Measurements from ENCODE around the gene WDR19.

WDR19 gene

DNA sequence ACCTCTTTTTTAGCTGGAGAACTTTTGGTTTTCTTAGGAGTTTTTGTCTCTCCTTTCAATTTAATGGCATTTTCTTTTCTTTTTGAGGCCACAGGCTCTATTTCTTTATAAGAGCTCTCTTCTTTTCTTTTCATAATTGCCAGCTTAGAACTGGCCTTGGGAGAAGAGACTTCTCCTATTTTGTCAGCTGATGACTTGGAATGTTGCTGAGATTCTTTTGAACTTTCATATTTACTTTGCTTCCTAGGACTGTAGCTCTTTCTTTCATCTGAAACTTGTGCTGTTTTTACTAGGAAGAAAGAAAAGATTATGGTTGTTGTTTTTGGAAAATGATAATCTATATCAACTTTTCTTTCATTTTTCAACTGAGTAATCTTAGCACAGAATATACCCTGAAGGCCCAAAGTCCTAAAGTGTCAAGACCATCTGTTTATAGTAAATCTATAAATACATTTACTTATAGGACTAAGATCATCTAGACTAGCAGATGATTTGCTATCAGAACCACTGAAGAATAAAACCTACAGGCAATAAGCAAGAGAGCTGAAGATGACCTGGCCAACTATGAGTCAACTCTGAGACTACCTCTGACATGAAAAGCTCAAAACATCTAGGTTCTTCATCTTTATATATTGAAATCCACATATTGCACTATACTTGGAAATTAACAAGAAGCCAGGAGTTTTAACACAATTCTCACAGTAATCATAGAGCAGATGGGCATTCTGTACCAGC, 138.2 kb downstream of the WDR19 start:
- TF ChIP-seq CTCF (IDR thresholded peaks at IDR 0.05; ENCODE audit: borderline replicate concordance, control extremely low read depth, extremely low read depth, insufficient read depth, missing control alignments), result no peak
- in situ Hi-C loops (cut with MboI; ENCODE audit: low sequenced_read_pairs, unreplicated experiment), result no loop called here
- no peak for DNase-seq (ENCODE audit: low spot score)

DNA sequence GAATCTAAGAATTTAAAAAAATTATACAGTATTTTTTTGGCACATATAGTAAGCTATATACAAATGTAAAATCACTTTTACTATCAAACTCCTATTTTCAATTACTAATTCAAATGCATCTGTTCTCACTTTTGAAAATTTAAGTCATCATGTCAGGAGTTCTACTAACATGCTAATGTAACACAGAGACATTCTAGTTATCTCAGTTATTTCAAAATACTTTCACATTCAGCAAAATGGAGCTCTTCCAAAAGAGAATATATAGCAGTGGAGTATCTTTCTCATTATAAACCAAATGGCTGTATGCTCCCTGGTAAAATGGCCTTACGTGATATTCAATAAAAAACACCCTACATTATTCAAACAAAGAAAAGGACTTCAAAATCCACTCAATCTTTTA, 141.5 kb downstream of the WDR19 start:
- DNase-seq (ENCODE audit: low spot score), result no peak
- in situ Hi-C loops (cut with MboI; ENCODE audit: low sequenced_read_pairs, unreplicated experiment), result no loop called here
- TF ChIP-seq CTCF (IDR thresholded peaks at IDR 0.05; ENCODE audit: borderline replicate concordance, control extremely low read depth, extremely low read depth, insufficient read depth, missing control alignments), result no peak

DNA sequence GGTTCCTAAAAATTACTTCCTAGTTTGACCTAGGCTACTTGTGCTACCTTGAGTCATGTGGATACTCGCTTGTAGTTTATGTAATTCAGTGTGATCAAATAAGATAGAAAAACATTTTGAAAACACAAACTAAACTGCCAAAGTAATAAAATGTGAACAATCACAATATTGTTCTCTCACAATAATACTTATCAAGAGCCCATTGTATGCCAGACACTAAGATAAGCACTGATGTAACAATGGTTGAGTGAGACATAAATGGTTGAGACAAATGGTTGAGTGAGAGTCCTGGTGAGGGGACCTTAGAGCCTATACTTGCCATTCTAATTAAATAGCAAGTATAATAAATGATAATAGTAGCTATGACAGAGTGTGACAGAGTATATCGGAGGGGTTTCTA, 142.1 kb downstream of the WDR19 start:
- no peak for DNase-seq (ENCODE audit: low spot score)
- TF ChIP-seq CTCF (IDR thresholded peaks at IDR 0.05; ENCODE audit: borderline replicate concordance, control extremely low read depth, extremely low read depth, insufficient read depth, missing control alignments), result no peak
- in situ Hi-C loops (cut with MboI; ENCODE audit: low sequenced_read_pairs, unreplicated experiment), result no loop called here

- DNase-seq (ENCODE audit: low spot score), result no peak
- in situ Hi-C loops (cut with MboI; ENCODE audit: low sequenced_read_pairs, unreplicated experiment), result no loop called here
- no peak for TF ChIP-seq CTCF (IDR thresholded peaks at IDR 0.05; ENCODE audit: borderline replicate concordance, control extremely low read depth, extremely low read depth, insufficient read depth, missing control alignments)
Measured at GRCh38 chr4:39324897-39325613, 142.7 kb downstream of the WDR19 start.

DNA sequence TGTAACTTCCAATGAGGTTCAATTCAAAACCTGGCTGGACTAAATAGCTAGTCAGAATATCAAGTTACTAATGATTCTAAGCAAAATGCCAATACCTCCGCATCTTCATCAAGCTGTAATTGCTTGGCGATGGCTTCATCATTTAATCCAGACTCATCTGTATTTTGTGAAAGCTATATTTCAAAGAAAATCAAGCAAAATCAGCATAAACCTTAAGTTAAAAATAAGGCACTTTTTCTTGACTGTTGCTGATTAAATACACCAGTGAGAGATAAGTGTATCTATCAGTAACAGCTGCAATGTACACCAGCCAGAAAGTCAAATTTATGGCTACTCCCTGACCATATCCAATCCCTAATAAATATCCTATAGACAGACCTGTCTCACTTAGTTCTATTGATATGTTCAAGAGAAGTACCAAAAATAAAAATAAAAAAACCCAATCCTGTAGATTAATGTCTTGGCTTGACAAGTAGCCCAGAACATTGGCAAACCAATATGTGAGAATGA, 144.2 kb downstream of the WDR19 start:
- in situ Hi-C loops (cut with MboI; ENCODE audit: low sequenced_read_pairs, unreplicated experiment), result no loop called here
- DNase-seq (ENCODE audit: low spot score), result no peak
- TF ChIP-seq CTCF (IDR thresholded peaks at IDR 0.05; ENCODE audit: borderline replicate concordance, control extremely low read depth, extremely low read depth, insufficient read depth, missing control alignments), result no peak

GRCh38 chr4:39330353-39330752, 148.0 kb downstream of the WDR19 start:
- TF ChIP-seq CTCF (IDR thresholded peaks at IDR 0.05; ENCODE audit: borderline replicate concordance, control extremely low read depth, extremely low read depth, insufficient read depth, missing control alignments), result no peak
- in situ Hi-C loops (cut with MboI; ENCODE audit: low sequenced_read_pairs, unreplicated experiment), result no loop called here
- no peak for DNase-seq (ENCODE audit: low spot score)

Measured in GM13976 (cell line).